Measurements from ENCODE around the gene CISD2.
"Not testable (repeated sequence)": the region's sequence is repeated elsewhere in the genome, so short reads cannot be mapped to it uniquely, and the experiment has no call there.

Gene CISD2

DNA sequence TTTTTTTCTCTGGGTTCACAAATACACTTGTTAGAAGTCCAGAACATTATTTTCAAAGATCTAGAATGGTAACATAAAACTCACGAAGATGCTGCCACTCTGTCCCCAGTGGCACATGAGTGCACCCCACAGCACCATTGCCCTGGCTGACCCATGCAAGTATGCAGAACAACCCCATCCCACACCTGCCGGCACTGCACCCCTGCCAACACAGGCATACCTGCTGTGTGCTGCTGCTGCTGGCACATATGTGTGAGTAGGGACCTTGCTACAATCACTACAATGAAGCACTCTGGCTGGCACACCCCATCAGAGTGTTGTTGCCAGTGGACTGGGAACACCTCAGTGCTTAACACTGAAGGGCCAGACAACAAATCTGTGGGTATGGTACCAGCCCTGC lies 66.9 kb downstream of the CISD2 start:
- DNase-seq (ENCODE audit: low read depth): no peak

DNA sequence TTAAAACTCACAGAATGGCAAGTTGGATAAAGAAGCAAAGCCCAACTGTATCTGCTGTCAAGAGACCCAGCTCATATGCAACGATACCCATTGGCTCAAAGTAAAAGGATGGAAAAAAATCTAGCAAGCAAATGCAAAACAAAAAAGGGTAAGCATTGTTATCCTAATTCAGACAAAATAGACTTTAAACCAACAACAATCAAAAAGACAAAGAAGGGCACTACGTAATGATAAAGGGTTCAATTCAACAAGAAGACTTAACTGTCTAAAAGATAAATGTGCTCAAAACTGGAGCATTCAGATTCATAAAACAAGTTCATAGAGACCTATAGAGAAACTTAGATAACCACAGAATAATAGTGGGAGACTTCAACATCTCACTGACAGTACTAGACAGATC lies 69.3 kb downstream of the CISD2 start:
- DNase-seq (ENCODE audit: low read depth): not testable (repeated sequence)
